ENCODE data around the gene MAPK12.

DNA sequence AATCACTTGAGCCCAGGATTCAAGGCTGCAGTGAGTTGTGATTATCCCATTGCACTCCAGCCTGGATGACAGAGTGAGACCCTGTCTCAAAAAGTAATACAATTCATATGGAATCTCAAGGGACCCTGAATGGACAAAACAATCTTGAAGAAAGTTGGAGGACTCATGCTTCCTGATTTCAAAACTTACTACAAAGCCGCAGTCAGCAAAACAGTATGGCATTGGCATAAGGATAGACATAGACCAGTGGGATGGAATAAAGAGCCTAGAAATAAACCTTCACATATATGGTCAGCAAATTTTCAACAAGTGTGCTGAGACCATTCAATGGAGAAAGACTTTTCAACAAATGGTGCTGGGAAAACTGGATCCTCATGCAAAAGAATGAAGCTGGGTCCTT, 58.2 kb downstream of the MAPK12 start:
- TF ChIP-seq ZFX (IDR thresholded peaks at IDR 0.05; ENCODE audit: borderline replicate concordance) (no peak), CTCF (IDR thresholded peaks at IDR 0.05) (no peak)

Data from 22Rv1 (cell line).